GM19395 (cell line): ENCODE data around the gene INTS1.

Experiments used
- ATAC-seq: cut with Tn5 transposase; IDR thresholded peaks from one replicate; pipeline ENCODE4 v1.9.1; 2021; ENCODE audit warnings: mild to moderate bottlenecking, moderate library complexity; ENCODE audit not compliant: unreplicated experiment

INTS1 gene

DNA sequence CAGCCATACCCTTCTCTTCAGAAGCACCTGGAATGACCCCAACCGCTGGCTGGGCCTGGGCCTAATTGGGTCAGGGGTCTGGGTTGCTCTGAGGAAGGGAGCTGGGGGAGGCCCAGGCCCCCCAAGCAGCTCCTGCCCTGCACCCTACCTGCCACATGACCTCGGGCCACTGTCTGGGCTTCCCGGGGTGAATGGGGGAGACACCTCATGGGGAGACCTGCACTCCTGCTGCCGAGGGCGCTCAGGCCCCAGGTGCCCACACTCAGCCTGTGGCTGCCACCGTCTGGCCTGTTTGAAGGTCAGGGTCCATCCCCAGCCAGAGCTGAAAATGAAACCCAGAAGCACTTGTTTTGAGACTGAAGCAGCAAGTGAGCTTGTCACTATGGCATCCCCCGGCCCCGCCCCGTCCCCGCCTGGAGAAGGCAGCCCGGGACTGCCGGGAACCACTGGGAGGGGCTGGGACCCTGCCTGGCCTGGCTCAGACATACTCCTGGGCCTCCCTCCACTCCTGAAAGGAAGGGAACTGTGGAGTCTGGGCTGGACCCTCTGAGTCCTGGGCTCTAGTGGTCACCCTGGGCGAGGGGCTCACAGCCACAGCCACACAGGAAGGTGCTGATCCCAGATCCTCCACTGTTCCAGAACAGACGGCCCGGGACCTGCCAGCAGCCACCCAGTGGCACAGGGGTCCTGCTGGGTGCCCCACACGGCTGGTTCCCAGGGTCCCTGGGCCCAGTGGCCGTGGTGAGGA, 37.5 kb downstream of the INTS1 start:
- ATAC-seq, result no peak

DNA sequence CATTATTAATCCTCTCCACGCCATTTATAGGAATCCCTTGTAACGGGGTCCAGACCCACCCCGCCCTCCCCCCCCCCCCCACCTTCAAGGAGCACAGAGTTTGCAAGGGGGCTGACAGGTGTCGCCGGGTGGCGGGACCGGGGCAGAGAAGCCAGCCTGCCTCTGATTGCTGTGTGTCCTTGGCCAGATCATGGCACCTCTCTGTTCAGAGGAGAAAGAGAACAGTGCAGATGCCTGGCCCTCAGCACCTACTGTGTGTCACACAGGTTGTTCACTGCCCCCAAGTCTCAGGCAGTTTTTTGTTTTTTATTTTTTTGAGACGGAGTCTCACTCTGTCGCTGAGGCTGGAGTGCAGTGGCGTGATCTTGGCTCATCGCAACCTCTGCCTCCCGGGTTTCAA, 39.5 kb downstream of the INTS1 start:
- ATAC-seq, result no peak

DNA sequence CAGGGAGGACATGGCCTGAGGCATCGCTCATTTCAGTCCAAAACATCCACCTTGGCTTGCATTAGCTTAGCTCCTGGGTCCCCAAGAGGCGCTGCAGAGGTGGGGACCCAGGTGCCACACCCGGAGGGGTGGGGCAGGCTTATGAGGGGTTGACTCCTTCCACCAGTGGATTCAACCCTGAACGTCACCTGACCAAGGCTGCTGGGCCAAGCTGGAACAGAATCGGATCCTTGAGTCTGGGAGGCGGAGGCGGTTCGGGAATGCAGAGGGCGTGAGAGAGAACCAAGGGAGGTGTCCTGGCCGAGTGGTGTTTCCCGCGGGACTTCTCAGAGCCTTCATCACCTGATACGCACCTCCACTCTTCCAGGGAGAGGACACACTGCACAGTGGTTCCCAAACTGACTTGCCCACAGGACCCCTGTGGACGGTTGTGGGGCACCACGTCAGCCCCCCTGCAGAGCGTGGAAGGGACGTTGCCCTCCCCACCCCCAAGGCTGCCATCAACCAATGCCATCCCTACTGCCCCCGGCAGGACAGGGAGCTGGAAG, 40.4 kb downstream of the INTS1 start:
- no peak for ATAC-seq

DNA sequence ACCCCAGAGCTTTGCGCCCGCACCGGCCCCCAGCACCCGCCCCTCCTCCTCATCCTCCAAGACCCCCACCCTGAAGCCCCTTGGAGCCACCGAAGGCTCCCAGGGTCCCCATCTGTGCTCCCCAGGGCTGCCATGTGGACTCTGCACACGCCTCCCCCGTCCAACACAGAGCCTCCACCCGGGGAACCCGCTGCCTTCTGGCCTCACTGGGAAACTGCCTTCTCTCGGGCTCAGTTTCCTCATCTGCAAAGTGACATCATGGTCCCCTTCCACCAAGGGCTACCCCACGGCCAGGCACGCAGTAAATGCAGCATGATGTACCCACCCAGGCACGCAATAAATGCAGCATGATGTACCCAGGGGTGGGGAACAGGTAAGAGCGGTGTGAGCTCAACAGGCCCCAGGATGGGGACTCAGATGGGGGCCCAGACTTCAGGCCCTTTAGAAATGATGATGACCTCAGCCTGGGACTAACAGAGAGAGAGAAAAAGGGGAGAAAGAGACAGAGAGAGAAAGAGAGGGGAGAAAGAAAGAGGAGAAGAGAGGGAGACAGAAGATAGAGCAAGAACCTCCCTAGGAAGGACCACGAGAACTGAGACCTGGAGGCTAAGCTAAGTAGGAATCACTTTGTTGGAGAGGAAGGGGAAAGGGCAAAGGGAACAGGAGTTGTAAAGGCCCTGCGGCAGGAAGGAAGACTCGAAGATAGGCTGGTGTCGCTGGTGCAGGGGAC, 42.4 kb downstream of the INTS1 start:
- ATAC-seq, result no peak

DNA sequence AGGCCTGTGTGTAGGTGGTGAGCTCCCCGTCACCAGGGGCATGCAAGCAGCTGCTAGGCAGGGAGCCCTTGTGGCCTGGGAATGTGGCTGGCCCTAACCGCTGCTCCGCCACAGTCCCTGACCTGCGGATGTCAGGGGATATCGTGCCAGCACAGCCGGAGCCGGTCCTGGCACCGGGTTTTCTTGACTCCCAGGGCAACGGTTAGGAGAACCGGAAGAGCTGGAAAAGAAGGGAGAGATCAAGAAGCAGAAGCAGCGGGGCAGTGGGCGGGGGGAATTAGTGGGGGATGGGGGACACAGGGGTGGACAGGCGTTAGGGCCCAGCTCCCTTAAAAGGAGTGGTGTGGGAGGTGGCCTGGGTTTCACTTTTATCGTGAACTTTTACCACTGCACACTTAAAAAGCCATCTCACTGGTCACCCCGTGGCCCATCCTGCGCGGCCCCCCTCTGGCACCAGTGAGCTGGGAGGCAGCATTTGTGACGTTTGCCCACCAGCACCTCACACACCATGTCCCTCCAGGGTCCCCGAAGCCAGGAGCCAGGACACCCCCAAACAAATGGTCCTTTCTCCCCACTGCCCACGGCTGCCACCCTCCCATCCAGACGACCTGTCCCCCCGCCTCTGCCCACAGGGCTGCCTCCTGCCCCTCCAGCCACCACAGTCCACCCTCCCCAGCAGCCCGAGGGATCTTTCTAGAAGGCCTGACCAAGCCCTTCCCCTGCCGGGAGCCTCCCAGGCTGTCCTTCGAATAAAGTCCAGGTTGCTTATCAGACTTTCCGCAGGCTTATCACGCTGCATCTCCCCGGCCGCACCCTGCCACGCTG, 43.2 kb downstream of the INTS1 start:
- no peak for ATAC-seq

DNA sequence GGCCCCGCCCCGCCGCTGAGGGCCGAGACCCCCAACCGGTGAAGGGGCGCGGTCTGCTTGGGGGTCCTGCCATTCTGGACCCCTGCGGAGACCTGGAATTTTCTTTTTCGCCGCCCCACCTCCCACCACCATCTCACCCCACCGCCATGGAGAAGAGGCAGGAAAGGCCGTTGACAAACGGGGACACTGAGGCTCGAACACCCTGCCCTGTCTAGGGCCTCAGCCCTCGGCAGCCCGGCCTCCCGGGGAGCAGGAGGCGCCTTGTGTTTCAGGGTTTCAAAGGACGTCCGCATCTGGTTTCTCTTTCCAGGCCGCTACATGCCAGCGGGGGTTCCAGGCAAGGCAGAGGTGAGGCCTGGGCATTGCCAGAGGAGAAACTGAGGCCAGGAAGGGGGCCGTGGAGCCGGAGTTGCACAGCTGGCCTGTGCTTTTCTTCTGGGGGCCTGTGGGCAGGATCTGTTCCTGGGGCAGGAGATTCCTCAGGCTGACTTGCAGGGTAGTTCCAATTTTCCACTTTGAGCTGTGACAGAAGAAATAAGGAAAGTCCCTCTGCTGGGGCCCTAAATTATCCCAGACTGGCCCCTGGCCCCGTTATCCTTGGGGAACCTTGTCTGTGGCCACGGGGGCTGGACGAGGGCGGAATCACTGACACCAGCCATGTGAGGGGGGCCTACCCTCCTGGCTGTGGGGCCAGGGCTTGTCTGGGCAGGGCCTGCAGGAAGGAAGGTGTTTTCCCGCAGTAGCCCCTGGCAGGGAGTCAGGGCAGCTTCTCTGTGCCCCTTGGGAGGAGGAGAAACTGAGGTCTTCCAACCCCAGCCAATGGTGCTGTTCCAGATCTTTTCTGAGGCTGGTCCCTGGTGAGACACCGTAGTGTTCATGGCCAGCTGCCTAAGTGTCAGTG, 44.0 kb downstream of the INTS1 start:
- peak; percentile 2 for ATAC-seq

DNA sequence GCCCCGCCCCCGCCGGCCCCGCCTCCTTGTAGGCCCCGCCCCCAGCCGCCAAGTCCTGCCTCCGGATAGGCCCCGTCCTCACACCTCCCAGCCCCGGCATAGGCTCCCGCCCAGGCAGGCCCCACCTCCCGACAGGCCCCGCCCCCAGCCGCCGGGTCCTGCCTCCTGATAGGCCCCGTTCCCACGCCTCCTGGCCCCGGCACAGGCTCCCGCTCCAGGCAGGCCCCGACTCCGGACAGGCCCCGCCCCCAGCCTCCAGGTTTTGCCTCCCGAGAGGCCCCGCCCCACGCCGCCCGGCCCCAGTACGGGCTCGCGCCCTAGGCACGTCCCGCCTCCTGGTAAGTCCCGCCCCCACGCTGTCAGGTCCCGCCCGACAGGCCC, 44.7 kb downstream of the INTS1 start:
- peak; percentile 89 for ATAC-seq

DNA sequence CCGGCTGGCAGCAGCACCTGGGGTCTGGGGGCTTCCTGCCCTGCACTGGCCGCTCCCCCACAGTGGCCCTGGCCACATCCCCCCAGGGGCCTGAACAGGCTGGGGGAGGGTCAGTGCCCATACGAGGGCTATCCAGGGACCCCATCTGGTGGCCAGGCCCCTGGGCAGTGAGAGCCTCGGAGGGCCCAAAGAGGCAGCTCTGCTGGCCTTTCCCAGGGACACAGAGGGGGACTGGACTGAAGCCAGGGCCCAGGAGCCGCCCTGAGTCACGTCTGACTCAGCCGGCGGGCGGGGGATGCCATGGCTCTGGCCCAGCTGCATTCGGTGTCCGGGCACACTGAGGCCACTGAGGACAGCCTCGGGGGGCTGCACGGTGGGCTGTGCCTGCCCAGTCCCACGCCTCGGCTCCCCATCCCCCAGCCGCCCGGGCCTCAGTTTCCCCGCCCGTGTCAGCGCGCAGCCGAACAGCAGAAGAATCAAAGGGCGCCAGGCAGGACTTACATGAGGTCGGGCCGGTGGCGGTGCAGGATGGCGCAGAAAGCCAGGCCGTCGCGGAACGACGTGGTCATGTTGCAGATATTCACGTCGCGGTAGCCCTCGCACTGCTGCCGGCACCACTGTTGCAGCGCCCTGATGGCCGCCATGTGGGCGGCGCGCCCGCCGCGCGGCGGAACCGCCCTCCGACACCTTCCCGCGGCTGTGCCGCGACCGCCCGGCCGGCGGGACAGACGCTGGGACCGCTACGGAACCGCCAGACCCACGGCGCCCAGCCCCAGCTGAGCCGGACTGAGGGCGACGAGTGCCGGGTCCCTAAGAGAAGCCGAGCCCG, 45.3 kb downstream of the INTS1 start, which contains the start of gene MICALL2:
Gene MICALL2, minus strand, starts transcription at position 788 of the 829 bp plus-strand sequence. Its CDS starts 144 bp downstream, at position 644.
- peak; percentile 30 for ATAC-seq

DNA sequence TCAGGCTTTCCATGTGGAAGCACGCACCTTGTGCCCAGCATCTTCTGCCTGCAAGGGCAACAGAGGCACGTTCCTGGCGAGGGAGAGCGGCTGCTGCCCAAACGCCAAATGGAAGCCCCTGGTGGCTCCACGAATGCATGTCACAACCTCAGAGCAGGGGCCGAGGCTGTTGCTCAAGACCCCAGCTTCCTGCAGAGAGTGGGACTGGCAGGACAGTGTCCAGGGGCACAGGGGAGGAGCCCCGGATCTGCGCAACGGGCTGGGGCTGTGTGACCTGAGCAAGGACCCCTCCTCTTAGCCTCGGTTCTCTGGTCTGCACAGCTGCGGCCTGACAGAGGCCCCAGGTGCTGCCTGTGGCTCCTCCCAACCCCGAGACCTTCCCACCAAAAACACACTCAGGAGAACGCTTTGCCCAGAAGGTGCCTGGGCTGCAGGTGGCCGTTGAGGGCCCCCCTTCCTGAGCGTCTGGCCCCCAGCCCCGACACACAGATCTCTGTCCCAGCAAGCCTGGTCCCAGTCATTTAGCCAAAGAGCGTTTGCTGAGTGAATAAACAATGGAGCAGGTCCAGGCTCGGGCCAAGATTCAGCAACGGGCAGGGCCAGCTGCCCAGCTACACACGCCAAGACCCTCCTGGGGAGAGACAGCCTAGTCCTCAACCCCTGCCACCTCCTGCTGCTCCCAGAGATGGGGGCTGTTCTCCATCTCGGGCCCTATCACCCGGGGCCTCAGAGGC, 46.1 kb downstream of the INTS1 start:
- ATAC-seq, result no peak

DNA sequence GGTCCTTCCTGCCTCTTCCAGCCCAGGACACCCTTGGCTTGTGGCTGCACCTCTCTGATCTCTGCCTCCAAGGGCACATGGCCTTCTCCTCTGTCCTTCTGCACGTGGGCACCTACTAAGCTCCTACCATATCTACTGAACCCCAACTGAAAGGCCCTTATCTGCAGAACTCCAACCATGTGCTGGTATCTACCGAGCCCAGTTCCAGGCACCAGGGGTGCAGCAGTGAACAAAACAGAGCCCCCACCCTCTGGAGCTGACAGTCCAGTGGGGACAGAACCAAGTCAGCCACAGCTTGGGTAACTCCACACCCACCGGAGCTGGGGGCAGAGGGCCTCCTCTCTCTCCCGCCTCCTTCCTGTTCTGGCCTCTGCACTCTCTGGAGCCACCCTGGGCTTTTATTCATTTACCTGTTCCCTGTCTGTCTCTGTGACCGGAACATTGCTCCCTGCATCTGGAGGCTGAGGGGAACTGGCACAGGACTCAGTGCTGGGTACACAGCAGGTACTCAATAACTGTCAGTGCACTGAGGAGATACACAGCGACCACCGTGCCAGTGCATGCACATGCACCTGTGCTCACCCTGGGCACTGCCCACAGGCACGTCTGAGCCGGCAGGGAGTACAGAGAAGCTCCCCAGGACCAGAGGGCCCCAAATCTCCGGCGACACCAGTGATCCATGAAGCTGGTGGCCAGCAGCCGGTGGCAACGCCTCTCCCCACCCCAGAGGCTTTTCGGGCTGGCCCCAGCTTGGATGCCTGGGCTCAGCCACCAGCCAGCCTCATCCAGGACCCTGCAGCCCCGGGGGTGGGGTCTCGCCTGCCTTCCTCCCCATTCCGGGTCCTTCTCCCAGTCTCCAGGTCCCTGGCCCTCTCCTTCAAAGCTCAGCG, 46.9 kb downstream of the INTS1 start:
- ATAC-seq, result no peak

DNA sequence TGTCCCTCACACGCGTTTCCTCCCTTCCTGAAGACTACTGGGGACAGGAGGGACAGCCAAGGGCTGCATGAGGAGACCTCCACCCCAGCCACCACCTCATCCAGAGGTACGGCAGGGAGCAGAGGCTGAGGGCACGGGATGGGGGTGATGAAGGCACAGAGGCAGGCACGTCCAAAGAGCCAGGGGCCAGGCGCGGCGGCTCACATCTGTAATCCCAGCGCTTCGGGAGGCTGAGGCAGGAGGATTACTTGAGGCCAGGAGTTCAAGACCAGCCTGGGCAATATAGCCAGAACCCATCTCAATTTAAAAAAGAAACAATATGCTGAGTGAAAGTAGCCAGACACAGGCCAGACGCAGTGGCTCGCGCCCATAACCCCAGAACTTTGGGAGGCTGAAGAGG, 48.2 kb downstream of the INTS1 start:
- ATAC-seq, result no peak

DNA sequence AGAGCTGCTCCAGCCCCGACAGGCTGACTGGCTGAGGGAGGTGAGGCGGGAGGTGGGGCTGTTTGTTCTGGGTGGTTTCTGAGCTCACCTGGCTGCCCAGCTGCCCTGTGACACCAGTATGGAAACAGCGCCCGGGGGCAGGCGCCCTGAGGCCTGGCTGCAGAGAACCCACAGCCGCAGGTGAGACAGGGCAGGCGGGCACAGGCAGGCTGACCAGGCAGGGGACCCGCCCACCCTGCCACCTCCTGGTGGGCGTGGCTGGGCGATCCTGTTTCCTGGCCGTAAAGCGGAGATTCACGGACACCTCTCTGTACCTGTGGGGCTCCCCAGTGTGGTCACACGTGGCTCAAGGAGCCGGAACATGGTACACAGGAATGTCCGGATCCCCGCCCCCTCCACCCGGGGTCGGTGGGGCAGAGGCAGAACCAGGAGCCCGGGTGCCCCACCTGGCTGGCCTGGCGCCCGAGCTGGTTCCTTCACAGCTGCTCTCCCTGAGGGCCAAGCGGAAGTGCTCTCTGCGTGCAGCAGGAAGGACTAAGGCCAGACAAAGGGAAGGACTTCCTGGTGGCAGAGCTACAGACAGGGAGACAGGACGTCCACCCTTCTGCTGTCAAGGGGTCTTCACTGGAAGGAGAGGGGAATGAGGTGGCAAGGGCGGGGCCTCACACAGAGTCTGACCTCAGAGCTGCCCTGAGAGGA, 48.8 kb downstream of the INTS1 start:
- ATAC-seq, result no peak

DNA sequence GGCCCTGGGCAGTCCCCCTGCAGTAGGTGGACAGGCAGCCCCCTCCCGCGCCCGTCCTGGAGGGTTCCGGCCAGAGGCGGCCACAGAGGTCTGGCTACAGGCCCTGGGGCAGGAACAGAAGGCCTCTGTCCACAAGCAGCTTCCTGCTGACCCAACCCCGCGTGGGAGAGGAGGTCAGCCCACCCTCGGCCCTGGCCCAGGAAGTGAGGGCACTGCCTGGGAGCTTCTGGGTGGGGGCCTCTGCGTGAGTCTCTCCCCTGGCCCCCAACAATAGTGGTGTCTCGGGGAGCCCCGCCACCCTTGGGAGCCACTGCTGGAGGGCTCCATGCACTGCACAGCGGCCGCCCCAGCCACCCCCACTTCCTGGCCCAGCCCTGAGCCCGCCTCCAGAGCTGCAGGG, 49.6 kb downstream of the INTS1 start:
- no peak for ATAC-seq

DNA sequence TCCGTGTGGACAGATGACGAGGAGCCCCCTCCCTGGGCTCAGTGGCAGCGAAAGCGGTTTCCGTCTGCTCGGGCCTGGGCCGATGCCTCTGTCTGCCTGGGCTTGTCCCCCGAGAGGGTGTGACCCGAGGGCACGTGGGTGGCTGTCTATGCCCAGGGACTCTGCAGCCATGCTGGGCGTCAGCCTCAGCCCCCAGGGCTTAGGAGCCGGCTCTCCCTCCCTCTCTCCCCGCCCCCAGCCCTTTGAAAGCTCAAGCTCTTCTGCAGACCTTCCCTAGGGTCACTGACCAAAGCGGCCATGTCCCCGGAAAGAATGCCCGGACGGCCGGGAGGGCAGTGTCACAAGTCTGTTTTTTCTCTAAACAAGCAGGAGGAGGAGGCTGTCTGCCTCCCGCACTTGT, 52.0 kb downstream of the INTS1 start:
- no peak for ATAC-seq

DNA sequence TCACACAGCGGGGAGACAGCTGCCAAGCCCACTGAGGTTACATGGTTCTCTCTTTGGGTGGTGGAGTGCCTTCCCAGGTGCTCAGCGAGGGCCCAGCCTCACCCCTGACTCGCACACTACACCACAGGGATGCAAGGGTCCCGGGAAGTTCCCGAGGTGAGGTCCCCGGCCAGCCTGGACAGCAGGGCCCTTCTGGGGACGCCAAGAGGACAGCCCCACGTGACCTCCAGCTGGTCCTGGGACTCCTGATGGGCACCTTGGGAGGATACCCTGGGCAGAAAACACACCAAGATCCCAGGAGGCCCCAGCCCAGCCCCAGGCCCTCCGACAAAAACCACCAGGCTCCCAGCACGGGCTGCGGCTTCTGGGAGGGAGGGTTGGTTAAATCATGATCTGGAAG, 53.2 kb downstream of the INTS1 start:
- ATAC-seq, result no peak

DNA sequence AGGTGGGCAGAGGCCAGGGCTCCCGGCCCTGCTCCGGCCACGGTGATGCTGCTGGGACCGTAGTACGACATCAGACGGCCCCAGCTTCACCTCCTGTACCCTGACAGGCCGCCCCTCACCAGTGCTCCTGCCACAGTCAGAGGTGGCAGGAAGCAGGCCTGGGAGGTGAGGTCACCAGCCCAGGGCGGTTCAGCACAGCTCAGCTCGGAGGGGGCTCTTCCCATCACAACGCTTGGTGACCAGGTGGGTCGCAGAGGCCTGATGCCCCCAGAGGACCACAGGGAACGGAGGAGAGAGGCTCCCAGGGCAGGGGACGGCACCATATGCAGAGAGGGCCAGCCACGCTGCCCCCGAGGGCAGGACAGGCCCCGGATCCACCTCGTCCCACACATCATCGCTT, 53.8 kb downstream of the INTS1 start:
- no peak for ATAC-seq

DNA sequence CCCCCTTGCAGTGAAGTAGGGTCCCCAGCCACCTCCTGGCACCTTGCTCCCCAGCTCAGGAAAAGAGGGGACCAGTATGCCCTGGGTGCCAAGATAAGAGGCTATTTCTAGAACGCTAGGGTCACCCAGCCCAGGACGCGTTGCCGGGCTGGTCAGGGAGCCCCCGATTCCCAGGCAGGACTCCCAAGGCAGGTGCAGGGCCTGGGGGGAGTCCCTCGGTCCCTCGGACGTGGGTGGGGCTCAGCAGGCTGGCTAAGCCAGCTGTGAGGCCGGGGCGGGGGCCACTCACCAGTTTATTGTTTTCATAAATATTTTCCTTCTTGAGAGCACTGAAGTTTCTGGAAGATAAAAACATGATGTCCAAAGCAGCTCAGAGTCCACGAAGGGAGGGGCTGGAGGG, 54.2 kb downstream of the INTS1 start:
- no peak for ATAC-seq
